SU-DHL-6 (cell line): ENCODE results near the gene MAP2K7.
"Not testable (repeated sequence)": the region's sequence is repeated elsewhere in the genome, so short reads cannot be mapped to it uniquely, and the experiment has no call there.

ENCODE experiments used
- H2AFZ ChIP-seq: fragments of 200-600 bp; sonication (generic); 2 replicates; pipeline ENCODE4 v1.6.1; 2014; ENCODE audit warnings: low read depth, mild to moderate bottlenecking, moderate library complexity, mixed read lengths, antibody characterized with exemption, low read length; ENCODE audit not compliant: severe bottlenecking
- H3F3A ChIP-seq: fragments of 200-600 bp; shearing (Covaris generic); 2 replicates; pipeline ENCODE4 v1.6.0; 2016; ENCODE audit warnings: antibody characterized with exemption, mild to moderate bottlenecking; ENCODE audit not compliant: insufficient read depth
- H3K27ac ChIP-seq: fragments of 200-600 bp; sonication (generic); 2 replicates; pipeline ENCODE4 v1.5.1; 2016; ENCODE audit warnings: low read depth, mild to moderate bottlenecking, low read length, moderate library complexity, mixed read lengths
- H3K27me3 ChIP-seq: fragments of 200-600 bp; sonication (generic), shearing (Covaris generic); 2 replicates; pipeline ENCODE4 v1.6.0; 2014; ENCODE audit warnings: mild to moderate bottlenecking, low read length
- H3K36me3 ChIP-seq: fragments of 200-600 bp; sonication (generic); 2 replicates; pipeline ENCODE4 v1.6.1; 2014; ENCODE audit warnings: mild to moderate bottlenecking, low read length, mixed read lengths
- H3K4me2 ChIP-seq: fragments of 300-600, 200-600 bp; shearing (Covaris generic), sonication (generic); 2 replicates; pipeline ENCODE4 v1.6.0; 2014; ENCODE audit warnings: low read length, low read depth, mild to moderate bottlenecking; ENCODE audit not compliant: poor library complexity, severe bottlenecking
- H3K4me3 ChIP-seq: fragments of 200-600 bp; sonication (generic); 2 replicates; pipeline ENCODE4 v1.5.1; 2014; ENCODE audit warnings: antibody characterized with exemption, low read length, mild to moderate bottlenecking, mixed read lengths; ENCODE audit not compliant: insufficient read depth, poor library complexity, severe bottlenecking
- H3K79me2 ChIP-seq: fragments of 200-600 bp; sonication (generic); 2 replicates; pipeline ENCODE4 v1.6.1; 2014; ENCODE audit warnings: mild to moderate bottlenecking, low read length, moderate library complexity; ENCODE audit not compliant: insufficient read depth
- H3K9ac ChIP-seq: fragments of 200-600 bp; sonication (generic); 2 replicates; pipeline ENCODE4 v1.7.0; 2014; ENCODE audit warnings: mild to moderate bottlenecking, low read length
- H3K9me2 ChIP-seq: fragments of 200-600 bp; sonication (generic); replicated peaks from 2 replicates; pipeline ENCODE4 v1.6.1; 2014; ENCODE audit warnings: low read length; ENCODE audit not compliant: insufficient read depth
- H3K9me3 ChIP-seq: fragments of 200-600 bp; sonication (generic); 2 replicates; pipeline ENCODE4 v1.6.1; 2014; ENCODE audit warnings: low read length, mixed read lengths; ENCODE audit not compliant: insufficient read depth
- H4K20me1 ChIP-seq: fragments of 200-600 bp; sonication (generic); 2 replicates; pipeline ENCODE4 v1.6.1; 2014; ENCODE audit warnings: low read depth, mild to moderate bottlenecking, antibody characterized with exemption, low read length, moderate library complexity, mixed read lengths
- EZH2phosphoT487 ChIP-seq: fragments of 200-600 bp; sonication (generic), shearing (Covaris generic); conservative IDR thresholded peaks from 2 replicates; pipeline ENCODE4 v1.6.1; 2018; ENCODE audit warnings: mild to moderate bottlenecking, antibody characterized with exemption, low read length, moderate library complexity, mixed read lengths
- TF ChIP-seq, protein P1 (sequence below): fragments of 200-600 bp; sonication (generic); IDR thresholded peaks from one replicate; pipeline ENCODE4 v1.5.1; 2017; ENCODE audit warnings: antibody characterized with exemption, mild to moderate bottlenecking, low read length, moderate library complexity; ENCODE audit not compliant: insufficient read depth, poor library complexity, severe bottlenecking

MAP2K7 gene

DNA sequence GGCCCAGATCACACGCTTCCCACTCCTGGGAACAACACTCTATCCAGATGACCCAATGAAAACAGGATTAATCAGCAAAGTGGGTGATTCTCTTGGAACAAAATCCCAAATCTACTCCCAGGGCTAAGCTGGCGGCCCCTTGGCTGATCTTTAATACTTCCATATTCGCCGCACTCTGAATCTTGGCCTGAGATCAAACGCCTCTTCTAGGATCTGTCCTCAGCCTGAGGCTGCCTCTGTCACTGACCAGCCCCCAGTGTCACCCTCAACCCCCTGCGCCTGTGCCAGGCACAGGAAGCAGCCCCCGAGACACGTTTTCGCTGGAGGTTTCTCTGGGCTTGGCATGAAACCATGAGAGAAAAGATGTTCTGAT, 24.6 kb downstream of the MAP2K7 start:
- H3K27ac ChIP-seq = no peak overlapping the region
- no peaks in the 10 kb centered on the region for H3K79me2 ChIP-seq
- H3K27me3 ChIP-seq = no peaks in the 10 kb centered on the region
- no peaks in the 10 kb centered on the region for H3K36me3 ChIP-seq
- H2AFZ ChIP-seq = no peak overlapping the region
- no peak overlapping the region for H3K4me2 ChIP-seq
- no peaks in the 10 kb centered on the region for H3K9me3 ChIP-seq
- peaks cover 5% of the 10 kb centered on the region; the same call in 1 of the 2 replicates for H3F3A ChIP-seq
- TF ChIP-seq, protein P1, sequence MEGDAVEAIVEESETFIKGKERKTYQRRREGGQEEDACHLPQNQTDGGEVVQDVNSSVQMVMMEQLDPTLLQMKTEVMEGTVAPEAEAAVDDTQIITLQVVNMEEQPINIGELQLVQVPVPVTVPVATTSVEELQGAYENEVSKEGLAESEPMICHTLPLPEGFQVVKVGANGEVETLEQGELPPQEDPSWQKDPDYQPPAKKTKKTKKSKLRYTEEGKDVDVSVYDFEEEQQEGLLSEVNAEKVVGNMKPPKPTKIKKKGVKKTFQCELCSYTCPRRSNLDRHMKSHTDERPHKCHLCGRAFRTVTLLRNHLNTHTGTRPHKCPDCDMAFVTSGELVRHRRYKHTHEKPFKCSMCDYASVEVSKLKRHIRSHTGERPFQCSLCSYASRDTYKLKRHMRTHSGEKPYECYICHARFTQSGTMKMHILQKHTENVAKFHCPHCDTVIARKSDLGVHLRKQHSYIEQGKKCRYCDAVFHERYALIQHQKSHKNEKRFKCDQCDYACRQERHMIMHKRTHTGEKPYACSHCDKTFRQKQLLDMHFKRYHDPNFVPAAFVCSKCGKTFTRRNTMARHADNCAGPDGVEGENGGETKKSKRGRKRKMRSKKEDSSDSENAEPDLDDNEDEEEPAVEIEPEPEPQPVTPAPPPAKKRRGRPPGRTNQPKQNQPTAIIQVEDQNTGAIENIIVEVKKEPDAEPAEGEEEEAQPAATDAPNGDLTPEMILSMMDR = no peak
- TF ChIP-seq EZH2phosphoT487 = no peak
- H3K9me2 ChIP-seq = no peaks in the 10 kb centered on the region
- no peak overlapping the region for H3K4me3 ChIP-seq
- H3K9ac ChIP-seq = no peak overlapping the region
- no peaks in the 10 kb centered on the region for H4K20me1 ChIP-seq

GRCh38 chr19:7928741-7929701, 25.3 kb downstream of the MAP2K7 start:
- H3K9me3 ChIP-seq = no peaks in the 10 kb centered on the region
- H3K36me3 ChIP-seq = no peaks in the 10 kb centered on the region
- peaks cover 5% of the 10 kb centered on the region; the same call in 1 of the 2 replicates for H3F3A ChIP-seq
- no peaks in the 10 kb centered on the region for H3K79me2 ChIP-seq
- H3K4me2 ChIP-seq = no peak overlapping the region
- H3K27me3 ChIP-seq = no peaks in the 10 kb centered on the region
- no peak overlapping the region for H3K27ac ChIP-seq
- no peaks in the 10 kb centered on the region for H3K9me2 ChIP-seq
- TF ChIP-seq EZH2phosphoT487 = no peak
- TF ChIP-seq, protein P1 = peak; percentile 28
- no peak overlapping the region for H3K9ac ChIP-seq
- no peak overlapping the region for H2AFZ ChIP-seq
- H4K20me1 ChIP-seq = no peaks in the 10 kb centered on the region
- no peak overlapping the region for H3K4me3 ChIP-seq

DNA sequence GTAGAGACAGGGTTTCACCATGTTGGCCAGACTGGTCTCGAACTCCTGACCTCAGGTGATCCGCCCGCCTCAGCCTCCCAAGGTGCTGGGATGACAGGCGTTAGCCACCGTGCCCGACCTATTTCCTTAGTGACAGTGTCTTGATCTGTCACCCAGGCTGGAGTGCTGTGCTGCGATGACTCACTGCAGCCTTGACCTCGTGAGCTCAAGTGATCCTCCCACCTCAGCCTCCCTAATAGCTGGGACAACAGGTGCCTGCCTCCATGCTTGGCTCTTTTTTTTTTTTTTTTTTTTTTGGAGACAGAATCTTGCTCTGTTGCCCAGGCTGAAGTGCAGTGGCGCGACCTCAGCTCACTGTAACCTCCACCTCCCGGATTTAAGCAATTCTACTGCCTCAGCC, 26.4 kb downstream of the MAP2K7 start:
- H3K9ac ChIP-seq, H3K27me3 ChIP-seq, H3K9me3 ChIP-seq, H2AFZ ChIP-seq, H3K27ac ChIP-seq, H3K79me2 ChIP-seq, H3K36me3 ChIP-seq, H3K9me2 ChIP-seq, H3K4me2 ChIP-seq, H3K4me3 ChIP-seq, H4K20me1 ChIP-seq, H3F3A ChIP-seq: not testable (repeated sequence)

GRCh38 chr19:7930765-7931164, 27.1 kb downstream of the MAP2K7 start:
- H3K36me3 ChIP-seq = no peaks in the 10 kb centered on the region
- TF ChIP-seq, protein P1 = no peak

More at GRCh38 chr19:7930765-7931164, 27.1 kb downstream of the MAP2K7 start:
- Histone ChIP-seq H3K9me3 (no peaks in the 10 kb centered on the region), H3K27me3 (no peaks in the 10 kb centered on the region), H3K79me2 (no peaks in the 10 kb centered on the region), H4K20me1 (no peaks in the 10 kb centered on the region), H3K9ac (no peak overlapping the region), H3K4me3 (no peak overlapping the region), H3K9me2 (no peaks in the 10 kb centered on the region), H3K27ac (no peak overlapping the region), H2AFZ (no peak overlapping the region), H3K4me2 (no peak overlapping the region), H3F3A (peaks cover 5% of the 10 kb centered on the region; the same call in 1 of the 2 replicates)
